Fibroblast of mammary gland (primary cell): ENCODE results near the gene SLC24A3.
A peak's percentile ranks its signal among the peaks of the same experiment; 100 is the strongest.

Experiments used
- DNase-seq: peaks from one replicate; pipeline ENCODE4 v3.0.0-alpha.2; 2010; ENCODE audit warnings: low read depth
- H3K4me3 ChIP-seq: 2 replicates; pipeline ENCODE4 v1.5.1; 2011; ENCODE audit warnings: low read depth, mild to moderate bottlenecking, low read length, moderate library complexity; ENCODE audit not compliant: control insufficient read depth
- TF ChIP-seq, protein P1 (sequence below): conservative IDR thresholded peaks from 2 replicates; pipeline ENCODE4 v1.5.1; 2011; ENCODE audit warnings: low read depth, low read length, inconsistent platforms; ENCODE audit not compliant: control insufficient read depth, insufficient read depth

Gene SLC24A3

DNA sequence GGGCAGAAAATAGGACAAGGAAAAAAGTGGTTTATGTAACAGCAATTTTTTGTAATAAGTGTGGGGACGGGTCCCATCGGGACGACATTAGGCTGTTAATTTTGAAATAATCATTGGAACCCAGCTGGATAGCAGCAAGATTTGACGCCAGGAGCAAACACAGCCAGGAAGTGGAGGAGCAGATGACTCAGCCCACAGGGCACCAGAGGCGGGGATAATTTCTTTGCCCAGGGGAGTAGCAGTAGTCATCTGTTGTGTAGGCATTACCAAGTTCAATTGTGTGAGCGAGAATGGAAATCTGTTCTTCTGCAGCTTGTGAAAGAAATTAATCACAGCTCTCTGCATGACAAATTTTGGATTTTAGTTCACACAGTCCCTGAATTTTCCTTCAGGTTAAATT lies 523.0 kb downstream of the SLC24A3 start:
- TF ChIP-seq, protein P1, sequence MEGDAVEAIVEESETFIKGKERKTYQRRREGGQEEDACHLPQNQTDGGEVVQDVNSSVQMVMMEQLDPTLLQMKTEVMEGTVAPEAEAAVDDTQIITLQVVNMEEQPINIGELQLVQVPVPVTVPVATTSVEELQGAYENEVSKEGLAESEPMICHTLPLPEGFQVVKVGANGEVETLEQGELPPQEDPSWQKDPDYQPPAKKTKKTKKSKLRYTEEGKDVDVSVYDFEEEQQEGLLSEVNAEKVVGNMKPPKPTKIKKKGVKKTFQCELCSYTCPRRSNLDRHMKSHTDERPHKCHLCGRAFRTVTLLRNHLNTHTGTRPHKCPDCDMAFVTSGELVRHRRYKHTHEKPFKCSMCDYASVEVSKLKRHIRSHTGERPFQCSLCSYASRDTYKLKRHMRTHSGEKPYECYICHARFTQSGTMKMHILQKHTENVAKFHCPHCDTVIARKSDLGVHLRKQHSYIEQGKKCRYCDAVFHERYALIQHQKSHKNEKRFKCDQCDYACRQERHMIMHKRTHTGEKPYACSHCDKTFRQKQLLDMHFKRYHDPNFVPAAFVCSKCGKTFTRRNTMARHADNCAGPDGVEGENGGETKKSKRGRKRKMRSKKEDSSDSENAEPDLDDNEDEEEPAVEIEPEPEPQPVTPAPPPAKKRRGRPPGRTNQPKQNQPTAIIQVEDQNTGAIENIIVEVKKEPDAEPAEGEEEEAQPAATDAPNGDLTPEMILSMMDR: no peak
- no peak overlapping the region for H3K4me3 ChIP-seq
- DNase-seq: peak; percentile 91

DNA sequence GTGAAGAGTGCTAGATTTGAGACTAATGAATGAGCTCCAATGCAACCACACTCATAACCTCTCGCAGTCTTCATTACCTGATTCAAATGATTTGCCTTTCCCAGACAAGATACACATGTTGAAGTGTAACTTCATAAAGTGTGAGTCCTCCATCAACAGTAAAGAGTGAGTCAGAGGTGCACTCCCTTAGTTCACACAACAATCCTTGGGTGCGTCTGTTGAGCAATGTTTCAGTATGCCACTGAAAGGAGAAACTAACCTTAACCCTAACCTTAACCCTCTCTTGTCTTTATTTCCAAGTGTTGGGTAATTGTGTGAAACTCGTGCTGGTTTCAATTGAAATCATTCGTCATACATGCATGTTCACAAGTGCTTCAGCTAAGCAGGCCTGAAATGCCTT lies 524.6 kb downstream of the SLC24A3 start:
- TF ChIP-seq, protein P1: no peak
- peak; percentile 86 for DNase-seq
- no peak overlapping the region for H3K4me3 ChIP-seq

DNA sequence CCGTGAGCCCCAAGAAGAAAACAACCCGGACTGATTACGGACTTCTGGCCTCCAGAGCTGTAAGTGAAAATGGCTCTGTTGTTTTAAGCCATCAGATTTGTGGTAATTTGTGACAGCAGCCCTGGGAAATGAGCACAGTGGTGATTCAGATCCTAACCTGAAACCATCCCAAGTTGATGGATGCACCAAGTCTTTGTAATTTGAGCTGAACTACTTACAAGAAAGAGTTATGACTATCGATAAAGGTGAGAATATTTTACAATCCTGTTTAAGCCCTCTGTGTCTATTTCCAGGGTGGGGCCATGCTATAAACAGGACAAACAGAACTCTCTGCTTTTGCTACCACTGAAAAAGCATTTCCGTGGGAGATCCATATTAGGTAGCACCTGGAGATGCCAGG lies 526.5 kb downstream of the SLC24A3 start:
- DNase-seq: peak; percentile 18
- TF ChIP-seq, protein P1: no peak
- no peak overlapping the region for H3K4me3 ChIP-seq

DNA sequence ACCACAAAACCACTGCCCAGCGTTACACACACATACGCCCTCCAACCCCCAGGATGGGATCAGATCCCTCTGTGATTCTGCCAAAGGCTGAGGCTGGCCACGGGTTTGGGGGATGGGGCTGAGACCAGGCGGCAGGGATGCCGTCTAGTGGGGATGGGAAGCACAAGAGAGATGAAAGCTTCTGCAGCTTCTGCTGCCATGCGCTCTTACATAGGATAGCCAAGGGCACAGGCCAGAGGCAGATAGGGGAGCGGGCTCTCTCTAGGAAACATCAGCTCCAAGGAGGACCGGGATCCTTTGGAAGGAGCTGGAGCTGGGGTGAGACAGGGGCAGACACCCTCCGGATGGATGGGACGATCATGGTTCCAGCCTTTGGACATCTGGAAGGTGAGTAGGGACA lies 526.9 kb downstream of the SLC24A3 start:
- no peak overlapping the region for H3K4me3 ChIP-seq

DNA sequence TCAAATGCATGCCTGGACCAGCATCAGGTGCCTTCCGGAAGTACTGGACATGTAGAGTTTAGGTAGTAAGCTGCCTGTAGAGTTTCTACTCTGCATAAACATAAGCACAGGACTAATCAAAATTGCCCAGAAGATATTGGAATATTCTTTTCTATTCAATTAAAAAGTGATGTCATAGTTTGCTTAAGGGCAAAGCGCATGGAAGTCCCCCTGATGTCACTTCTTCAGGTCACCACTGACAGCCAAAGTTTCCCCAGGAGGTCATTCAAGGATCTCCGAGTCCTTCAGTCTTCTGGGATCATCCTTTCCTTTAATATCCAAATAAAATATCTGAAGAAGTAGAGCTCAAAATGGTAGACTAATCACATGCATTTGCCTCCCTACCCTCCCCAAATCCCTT lies 528.1 kb downstream of the SLC24A3 start:
- TF ChIP-seq, protein P1: no peak
- DNase-seq: no peak
- H3K4me3 ChIP-seq: no peak overlapping the region

More for the DNA sequence above, 526.9 kb downstream of the SLC24A3 start:
- DNase-seq: no peak
- TF ChIP-seq, protein P1: no peak

DNA sequence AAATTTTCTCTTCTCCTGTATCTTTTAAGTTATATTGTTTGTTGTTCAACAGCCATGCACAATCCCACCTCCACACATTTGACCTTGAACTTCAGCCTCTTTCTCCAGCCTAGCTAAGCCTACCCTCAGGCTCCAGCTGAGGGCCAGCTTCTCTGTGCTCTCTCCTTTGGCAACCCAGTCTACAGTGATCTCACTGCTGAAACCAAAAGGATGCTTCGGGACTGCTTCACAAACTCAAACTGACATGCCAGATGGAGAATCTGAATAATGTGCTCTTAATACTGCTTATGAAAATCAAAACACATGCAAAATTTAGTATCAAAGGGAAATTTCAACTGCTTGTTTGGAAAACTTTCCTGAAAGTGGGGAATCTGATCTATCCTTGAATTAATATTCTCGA lies 529.5 kb downstream of the SLC24A3 start:
- no peak overlapping the region for H3K4me3 ChIP-seq
- TF ChIP-seq, protein P1: no peak
- DNase-seq: no peak

DNA sequence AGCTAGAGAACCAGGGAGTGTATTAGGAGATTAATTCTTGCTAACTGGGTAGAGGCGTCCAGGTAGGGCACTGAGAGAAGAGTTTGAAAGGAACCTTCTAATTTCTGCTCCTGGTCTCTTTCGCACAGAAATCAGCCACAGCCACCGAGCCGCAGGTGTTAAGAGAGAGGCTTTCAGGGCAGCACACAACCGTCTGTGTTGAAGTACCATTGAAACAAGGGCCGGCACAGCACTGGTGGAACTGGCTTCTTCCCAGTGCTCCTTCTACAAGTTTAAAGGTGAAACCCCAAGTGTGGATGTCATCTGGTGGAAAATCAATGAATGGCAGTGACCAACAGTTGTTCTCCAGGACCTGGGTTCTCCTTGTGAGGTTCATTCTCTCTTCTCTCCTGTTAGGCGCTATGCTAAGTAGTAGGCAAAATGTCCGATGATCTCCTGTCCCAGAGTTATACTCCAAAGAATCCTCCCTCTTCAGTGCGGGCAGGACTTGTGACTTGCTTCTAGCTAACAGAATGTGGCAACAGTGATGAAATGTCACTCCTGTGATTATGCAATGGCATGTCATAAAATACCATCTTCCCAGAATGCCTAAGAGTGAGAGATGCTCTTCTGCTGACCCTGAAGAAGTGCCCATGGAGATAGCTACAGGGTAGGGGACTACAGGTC lies 530.7 kb downstream of the SLC24A3 start:
- DNase-seq: no peak
- H3K4me3 ChIP-seq: no peak overlapping the region
- TF ChIP-seq, protein P1: no peak
